Mucosa of descending colon (tissue), 3 donors: ENCODE data around the gene GALR2. TPM values are rescaled to one million over a fixed set of nuclear protein-coding genes. Genes with fewer than 3 reads are reported as not detected.

Experiments used
- ATAC-seq: fragments of 200-7000 bp; cut with Tn5 transposase; one replicate; pipeline ENCODE4 v1.9.1; 2020; ENCODE audit warnings: mild to moderate bottlenecking, moderate library complexity
- DNase-seq, 3 donors: peaks; one replicate each; pipeline ENCODE4 v3.0.0-alpha.2; 2020
- H3K36me3 ChIP-seq: fragments of 200-600 bp; one replicate; pipeline ENCODE4 v1.8.0; 2021; ENCODE audit warnings: low read depth, mild to moderate bottlenecking
- H3K4me1 ChIP-seq: fragments of 200-600 bp; one replicate; pipeline ENCODE4 v1.8.0; 2021; ENCODE audit warnings: low read depth, mild to moderate bottlenecking
- H3K4me3 ChIP-seq: fragments of 200-600 bp; one replicate; pipeline ENCODE4 v1.8.0; 2021; ENCODE audit warnings: mild to moderate bottlenecking
- H3K9me3 ChIP-seq: fragments of 200-600 bp; one replicate; pipeline ENCODE4 v1.8.0; 2021; ENCODE audit warnings: mild to moderate bottlenecking
- CTCF ChIP-seq: fragments of 200-600 bp; IDR thresholded peaks from one replicate; pipeline ENCODE4 v1.8.0; 2022; ENCODE audit warnings: antibody characterized with exemption, mild to moderate bottlenecking
- intact Hi-C, 2 donors: fragments of 100-400 bp; cut with DNase I in 1 of 2; cut with micrococcal nuclease in 1 of 2; formaldehyde crosslinking; loops; one replicate each; pipeline versions ENCODE4 v1.11.0 to v1.11.1; 2022; cut with DNase I, micrococcal nuclease
- total RNA-seq, 3 donors: library from RNA; stranded (reverse); fragmentation: NEBNext Ultra II Directional in 2 of 3; extraction: Animal tissue kit (Norgen Biotek cat#: 25700) in 2 of 3; gene quantifications; one replicate each; pipeline versions ENCODE4 v1.2.1 to v1.2.4, GENCODE V29; 2021 to 2023
- donor health status: DM: no; HTN: no; CAD: no; lungs with moderate emphysema.
- donor health status: DM: no; HTN: no; CAD: no.
- donor health status: DM: no; HTN: yes; CAD: no.

Gene GALR2
- total RNA-seq, 3 donors from 2014 or later: 4.2 TPM; not detected in 2

- peak in 1 of 3 donors; percentile 39 for DNase-seq
- ATAC-seq: no peak
- intact Hi-C loops: no loop called here
- Histone ChIP-seq H3K4me1 (no peaks in the 10 kb centered on the region), H3K9me3 (no peaks in the 10 kb centered on the region), H3K4me3 (no peak overlapping the region), H3K36me3 (no peaks in the 10 kb centered on the region)
- TF ChIP-seq CTCF: no peak
These were observed 8.0 kb downstream of the GALR2 start for GRCh38 chr17:76082326-76083251.

GRCh38 chr17:76083536-76084182, 9.1 kb downstream of the GALR2 start:
- ATAC-seq: no peak
- H3K4me3 ChIP-seq: no peak overlapping the region
- no peak for TF ChIP-seq CTCF
- DNase-seq: peak in 1 of 3 donors; percentile 39
- intact Hi-C loops: no loop called here
- H3K36me3 ChIP-seq: no peaks in the 10 kb centered on the region
- no peaks in the 10 kb centered on the region for H3K9me3 ChIP-seq
- no peaks in the 10 kb centered on the region for H3K4me1 ChIP-seq

- Histone ChIP-seq H3K36me3 (no peaks in the 10 kb centered on the region), H3K4me1 (no peaks in the 10 kb centered on the region), H3K9me3 (no peaks in the 10 kb centered on the region), H3K4me3 (no peak overlapping the region)
- DNase-seq: no peak
- no peak for TF ChIP-seq CTCF
- ATAC-seq: no peak
- intact Hi-C loops: no loop called here
These were observed 10.6 kb downstream of the GALR2 start for GRCh38 chr17:76085066-76085730.

- Histone ChIP-seq H3K9me3 (no peaks in the 10 kb centered on the region), H3K4me3 (no peak overlapping the region), H3K4me1 (no peaks in the 10 kb centered on the region), H3K36me3 (no peaks in the 10 kb centered on the region)
- no peak for ATAC-seq
- no peak for DNase-seq
- TF ChIP-seq CTCF: no peak
- intact Hi-C loops: no loop called here
These were observed 11.3 kb downstream of the GALR2 start for GRCh38 chr17:76085731-76086366.

GRCh38 chr17:76086384-76086783, 11.8 kb downstream of the GALR2 start:
- H3K9me3 ChIP-seq: no peaks in the 10 kb centered on the region
- TF ChIP-seq CTCF: no peak
- ATAC-seq (no peak), DNase-seq (peak in 1 of 3 donors; percentile 22)
- intact Hi-C loops: no loop called here
- no peak overlapping the region for H3K4me3 ChIP-seq
- no peaks in the 10 kb centered on the region for H3K36me3 ChIP-seq
- no peaks in the 10 kb centered on the region for H3K4me1 ChIP-seq
